GM19025 (cell line): ENCODE results near the gene NRN1.
"Not testable (repeated sequence)": the region's sequence is repeated elsewhere in the genome, so short reads cannot be mapped to it uniquely, and the experiment has no call there.

ENCODE experiments used
- ATAC-seq: cut with Tn5 transposase; IDR thresholded peaks from one replicate; pipeline ENCODE4 v1.9.1; 2021; ENCODE audit warnings: mild to moderate bottlenecking, low read depth, moderate library complexity; ENCODE audit not compliant: unreplicated experiment

NRN1 gene

DNA sequence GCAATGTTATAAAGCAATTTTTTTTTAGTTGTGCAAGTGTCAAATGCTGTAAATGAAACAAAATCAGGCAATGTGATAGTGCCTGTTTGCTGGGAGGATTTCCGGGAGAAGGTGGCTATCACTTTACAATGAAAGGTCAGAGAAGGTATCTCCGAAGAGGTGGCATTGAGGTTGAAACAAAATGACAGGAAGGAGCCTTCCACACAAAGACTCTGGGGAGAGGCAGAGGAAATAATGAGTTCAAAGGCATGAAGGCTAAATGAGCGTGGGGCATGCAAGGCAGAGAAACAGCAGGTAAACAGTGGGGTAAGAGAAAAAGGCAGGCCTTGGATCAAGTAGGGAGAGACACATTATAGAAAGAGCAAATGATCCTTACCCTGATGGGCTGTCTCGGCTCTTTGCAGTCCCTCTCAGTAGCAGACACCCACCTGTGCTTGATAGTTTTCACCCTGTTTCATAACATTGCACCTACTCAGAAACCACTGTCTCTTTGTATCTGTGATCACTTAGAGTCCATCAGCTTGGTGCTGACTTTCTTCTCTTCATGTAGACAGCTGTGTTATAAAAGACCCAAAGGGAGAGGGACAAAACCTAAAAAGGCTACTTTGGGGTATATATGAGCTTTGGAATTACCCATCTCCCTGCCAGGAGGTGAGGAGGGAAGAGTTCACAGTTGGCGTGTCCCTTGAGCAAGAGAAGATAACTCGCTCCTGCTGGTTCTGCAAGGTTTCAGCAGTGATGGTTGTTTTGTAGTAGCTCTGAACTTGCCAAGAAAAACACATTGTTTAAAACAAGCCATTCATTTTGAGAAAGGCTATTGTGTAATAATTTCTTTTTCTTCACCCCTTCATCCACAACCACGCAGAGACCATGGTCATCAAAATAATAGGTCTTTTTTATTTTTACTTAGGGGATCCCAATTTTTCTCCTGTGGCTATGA, 22.3 kb downstream of the NRN1 start:
- ATAC-seq: no peak

GRCh38 chr6:5981126-5982026, 25.3 kb downstream of the NRN1 start:
- no peak for ATAC-seq

DNA sequence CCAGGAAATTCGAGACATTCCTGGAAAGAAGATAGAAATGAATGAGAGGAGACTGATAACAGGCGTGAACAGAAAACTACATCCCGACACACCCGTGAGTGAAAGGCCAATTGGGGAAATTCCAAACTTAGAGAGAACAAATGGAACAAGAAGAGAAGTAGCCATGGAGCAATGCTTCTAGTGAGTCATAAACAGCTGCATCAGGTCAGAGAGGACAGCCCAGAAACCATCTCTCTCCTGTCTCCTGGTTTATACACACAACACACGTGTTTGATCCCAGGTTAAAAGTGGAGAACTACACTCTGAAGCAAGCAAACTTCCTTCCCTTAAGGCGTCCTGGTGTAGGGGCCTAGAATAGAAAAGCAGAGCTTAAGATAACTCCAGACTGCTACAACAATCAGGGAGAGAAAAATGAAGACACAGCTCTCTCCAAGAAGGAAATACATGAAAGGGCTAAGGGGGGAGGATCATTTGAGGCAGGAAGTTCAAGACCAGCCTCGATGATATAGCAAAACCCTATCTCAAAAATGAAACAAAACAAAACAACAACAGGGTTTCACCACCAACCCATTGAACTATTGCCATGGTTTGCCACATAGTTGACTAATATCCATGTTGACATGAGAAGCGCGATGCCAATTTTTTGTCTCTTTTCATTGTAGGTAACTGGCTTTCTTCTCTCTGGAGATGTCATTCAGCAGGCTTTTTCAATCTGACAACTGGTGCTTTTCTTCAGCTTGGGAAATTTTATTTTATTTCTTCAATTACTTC, 26.9 kb downstream of the NRN1 start:
- ATAC-seq: no peak

DNA sequence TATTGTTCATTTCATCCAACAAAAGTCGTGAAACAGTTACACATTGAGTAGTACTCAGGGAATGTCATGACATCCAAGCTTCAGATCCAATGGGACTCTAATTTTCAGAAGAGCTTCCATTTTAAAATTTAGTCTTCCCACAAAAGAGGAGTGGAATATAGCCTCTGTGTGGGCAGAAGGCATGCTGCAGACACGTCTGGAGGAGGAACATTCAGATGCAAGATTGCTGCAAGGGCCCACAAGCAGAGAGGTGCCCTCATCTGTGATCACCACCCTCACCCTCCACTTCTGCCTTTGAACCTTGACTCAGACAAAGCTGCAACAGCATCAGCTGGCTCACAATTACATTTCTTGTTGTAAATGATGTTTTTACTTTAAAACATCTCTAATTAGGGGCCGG, 29.9 kb downstream of the NRN1 start:
- ATAC-seq: no peak

GRCh38 chr6:5968817-5969734, 37.6 kb downstream of the NRN1 start:
- ATAC-seq: no peak

GRCh38 chr6:5968036-5968435, 38.7 kb downstream of the NRN1 start:
- ATAC-seq: not testable (repeated sequence)

GRCh38 chr6:5967594-5967993, 39.1 kb downstream of the NRN1 start:
- no peak for ATAC-seq

DNA sequence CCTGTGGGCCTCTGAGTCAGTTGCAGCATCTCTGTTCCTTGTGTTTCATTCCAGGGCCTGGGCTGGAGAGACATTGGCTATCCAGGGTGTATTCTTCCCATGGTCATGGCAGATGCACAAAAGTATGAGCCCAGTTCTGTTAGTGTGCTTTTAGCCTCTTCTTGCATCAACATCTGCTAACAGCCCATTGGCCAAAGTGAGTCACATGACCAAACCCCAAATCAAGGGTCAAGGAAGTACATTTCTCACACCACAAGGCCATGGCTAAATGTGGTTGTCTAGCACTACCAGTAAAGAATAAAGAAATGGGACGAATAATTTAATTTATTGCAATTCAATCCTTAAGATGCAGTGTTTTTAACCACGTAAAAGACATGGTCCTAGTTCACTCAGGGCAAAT, 43.9 kb downstream of the NRN1 start:
- no peak for ATAC-seq

DNA sequence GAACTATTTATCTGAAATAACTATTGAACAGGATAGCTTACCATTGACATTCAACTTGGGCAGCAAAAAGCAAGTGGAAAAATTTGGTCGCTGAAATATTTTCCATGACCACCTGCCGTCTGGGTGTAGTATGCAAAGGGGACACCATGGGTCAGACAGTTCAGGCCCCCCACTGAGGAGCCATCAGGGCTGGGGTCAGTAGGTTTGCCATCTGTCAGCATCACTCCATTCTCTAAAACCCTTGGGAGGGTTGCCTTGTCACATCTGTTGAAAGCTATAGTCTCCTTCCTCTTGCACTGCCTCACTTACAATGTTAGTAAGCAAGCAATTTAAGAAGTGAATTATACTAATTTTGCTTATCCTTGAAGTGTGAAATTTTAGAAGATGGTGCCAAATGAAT, 44.9 kb downstream of the NRN1 start:
- ATAC-seq: no peak

- no peak for ATAC-seq
These were observed 46.3 kb downstream of the NRN1 start for GRCh38 chr6:5960456-5960855.

- ATAC-seq: no peak
These were observed 47.8 kb downstream of the NRN1 start for GRCh38 chr6:5958921-5959320.

DNA sequence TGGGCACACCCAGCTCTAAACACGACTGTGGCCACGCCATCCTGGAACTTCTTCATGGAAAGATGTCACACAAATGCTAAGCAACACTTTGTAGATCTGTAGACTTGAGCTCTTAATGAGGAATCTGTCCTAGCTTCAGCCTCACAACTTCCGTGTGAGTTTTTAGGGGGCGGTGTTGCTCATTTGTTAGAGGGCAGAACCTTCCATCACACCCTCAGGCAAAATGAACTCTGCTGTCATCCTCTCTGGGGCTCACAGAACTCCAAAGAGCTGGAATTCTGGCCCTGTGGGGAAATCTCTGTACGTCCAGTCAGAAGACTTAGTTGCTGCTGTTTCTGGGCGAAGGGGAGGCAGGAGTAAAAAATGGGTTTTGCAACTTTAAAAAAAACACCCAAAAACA, 49.8 kb downstream of the NRN1 start:
- ATAC-seq: no peak

DNA sequence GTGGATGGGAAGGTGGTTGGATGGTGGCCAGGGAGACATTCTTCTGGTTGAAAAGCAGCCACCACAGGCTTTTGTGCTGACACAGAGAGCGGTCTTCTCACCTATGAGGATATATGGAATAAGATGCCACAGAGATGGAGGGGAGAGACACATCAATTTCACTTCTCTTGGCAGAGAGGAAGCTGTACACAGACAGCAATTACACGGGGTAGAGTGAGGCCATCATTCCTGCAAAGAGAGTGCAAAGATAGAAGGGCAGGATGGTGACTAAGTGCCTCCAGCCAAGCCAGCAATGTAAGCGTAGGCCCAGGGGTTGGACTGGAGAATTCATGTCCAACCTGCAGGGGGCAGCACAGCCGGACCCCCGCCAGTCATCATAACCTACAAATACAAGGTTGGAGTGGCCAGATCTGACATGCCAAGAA, 56.4 kb downstream of the NRN1 start:
- no peak for ATAC-seq
